ENCODE measurements around the gene GEMIN5.

The GEMIN5 gene

DNA sequence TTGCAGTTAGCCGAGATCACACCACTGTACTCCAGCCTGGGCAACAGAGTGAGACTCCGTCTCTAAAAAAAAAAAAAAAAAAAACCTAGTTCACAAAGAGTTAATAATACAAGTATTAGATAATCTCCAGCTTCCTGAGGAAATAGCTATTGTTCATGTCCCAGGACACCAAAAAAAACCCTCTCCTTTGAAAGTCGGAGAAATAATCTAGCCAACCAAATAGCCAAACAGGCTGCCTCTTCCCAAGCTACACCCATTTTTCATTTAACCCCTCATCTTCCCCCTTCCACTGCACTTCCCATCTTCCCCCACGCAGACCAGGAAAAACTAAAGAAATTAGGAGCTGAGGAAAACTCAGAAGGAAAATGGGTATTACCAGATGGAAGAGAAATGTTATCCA lies 56.0 kb downstream of the GEMIN5 start:
- no peak for DNase-seq

DNA sequence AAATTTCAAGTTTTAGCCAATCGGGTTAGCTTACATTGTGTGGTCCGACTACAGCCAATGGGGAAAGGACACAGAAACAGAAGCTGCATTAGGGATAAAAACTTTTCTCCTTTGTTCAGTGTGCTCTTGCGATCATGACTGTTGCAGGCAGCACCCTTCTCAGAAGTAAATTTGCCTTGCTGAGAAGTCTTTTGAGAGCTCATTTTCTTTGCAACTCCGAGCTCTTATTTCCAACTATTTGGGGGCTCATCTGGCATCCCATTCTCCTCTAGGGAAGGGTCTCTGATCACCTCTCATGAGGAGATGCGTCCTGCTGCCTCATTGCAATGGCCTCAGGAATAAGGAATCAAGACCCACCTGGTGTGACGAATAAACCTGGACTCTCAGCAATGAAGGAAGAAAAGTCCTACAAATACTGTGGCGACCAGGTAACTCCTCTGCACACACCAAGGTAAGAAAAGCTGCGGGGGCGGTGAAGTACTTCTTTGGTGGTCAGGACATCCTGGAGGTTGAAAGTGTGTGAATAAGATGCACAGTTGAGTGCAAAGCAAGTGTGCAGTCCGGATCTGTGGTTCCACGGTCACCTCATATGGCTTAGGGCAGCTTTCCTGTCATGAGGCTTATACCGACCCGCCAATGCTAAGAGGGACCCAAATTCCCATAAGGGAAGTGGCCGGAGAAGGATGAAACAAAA lies 59.2 kb downstream of the GEMIN5 start:
- no peak for DNase-seq

DNA sequence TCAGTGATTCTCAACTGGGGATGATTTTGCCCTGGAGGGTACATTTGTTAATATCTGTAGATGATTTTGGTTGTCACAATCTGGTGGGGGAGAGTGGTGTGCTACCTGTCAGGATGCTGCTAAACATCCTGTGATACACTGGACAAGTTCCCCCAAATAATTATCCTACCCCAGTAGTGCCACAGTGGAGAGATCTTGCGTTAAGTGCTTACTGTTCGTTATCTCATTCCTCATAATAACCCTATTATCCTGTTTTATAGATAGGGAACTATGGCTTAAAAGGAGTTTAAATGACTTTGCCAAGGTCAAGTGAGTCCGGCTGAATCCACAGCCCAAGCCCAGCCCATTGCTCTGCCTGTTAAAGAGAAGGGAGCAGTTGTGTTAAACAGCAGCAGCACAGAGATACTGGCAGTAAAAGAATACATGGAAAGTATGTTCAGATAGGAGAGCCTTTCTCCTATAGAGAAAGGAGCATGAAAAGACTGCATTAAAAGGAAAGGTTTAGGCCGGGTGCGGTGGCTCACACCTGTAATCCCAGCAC lies 64.2 kb downstream of the GEMIN5 start:
- no peak for DNase-seq

DNA sequence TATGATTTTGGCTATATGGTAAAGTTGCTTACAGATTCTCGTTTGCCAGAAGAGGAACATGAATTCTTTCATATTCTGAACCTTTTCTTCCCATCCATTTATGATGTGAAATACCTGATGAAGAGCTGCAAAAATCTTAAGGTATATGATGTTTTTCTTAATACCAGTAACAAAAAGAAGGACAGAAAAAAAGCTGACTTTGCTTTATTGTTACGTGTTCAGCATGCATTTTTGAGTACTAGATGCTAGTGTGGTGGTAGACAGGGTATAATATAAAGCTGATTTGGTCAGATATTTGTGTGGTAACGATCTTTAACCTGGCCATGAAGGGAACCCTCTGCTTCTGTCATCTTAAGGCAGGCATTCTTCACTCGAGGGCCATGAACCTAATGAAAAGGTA lies 66.3 kb downstream of the GEMIN5 start:
- DNase-seq = no peak

DNA sequence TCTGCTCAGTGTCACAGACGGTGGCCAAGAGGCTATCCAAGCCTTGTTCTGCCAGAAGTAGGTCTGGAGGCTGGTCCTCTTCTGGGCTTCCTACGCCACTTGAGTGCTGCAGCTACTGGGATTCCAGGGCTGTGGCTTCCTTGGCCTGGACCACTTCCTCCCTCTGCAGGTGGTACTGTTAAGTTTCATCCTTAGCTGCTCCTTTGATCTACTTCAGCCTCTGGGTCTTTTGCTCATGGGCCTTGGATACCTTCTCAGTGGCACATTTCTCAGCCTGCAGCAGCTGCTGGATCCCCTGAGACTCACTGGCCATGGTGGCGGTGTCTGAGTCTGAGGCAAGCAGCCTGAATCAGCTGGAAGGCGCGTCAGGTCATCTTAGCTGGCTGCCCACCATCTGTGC lies 69.3 kb downstream of the GEMIN5 start:
- DNase-seq = no peak

DNA sequence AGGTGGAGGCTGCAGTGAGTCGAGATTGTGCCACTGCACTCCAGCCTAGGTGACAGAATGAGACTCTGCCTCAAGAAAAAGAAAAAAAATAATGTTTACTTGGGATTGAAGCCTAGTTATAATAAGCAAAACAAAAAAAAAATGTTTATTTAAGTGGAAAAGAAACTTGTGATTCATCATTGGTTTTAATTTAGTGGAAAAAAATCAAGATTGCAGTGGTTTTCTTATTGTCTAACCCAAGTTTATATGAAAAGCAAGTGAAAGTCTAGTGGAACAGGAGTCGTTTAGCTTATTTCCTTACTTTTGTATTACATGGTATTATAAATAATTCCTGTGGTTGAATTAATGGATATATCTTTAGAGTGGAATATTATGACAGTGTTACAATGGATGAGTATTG lies 71.2 kb downstream of the GEMIN5 start:
- no peak for DNase-seq

DNA sequence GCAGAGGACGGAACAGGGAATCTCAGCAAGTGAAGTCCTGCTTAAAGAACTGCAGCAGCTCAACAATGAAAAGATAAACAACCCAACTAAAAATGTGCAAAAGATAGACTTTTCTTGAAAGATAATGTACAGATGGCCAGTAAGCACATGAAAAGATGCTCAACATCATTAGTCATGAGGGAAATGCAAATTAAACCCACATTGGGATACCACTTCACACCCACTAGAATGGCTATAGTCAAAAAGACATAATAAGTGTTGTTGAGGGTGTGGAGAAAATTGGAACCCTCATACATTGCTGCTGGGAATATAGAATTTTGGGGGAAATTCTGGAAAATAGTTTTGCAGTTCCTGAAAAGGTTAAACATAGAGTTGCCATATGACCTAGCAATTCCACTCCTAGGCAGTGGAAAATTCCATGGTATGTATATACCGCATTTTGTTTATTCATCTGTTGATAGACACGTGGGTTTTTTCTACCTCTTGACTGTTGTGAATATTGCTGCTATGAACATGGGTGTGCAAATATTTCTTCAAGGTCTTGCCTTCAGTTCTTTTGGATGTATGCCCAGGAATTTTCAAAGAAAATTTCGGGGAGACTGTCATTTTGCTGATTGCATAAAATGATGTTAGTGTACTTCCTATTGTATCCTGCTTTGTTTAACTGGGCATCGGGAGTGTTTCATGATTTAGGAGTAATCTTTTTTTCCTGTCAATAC lies 72.4 kb downstream of the GEMIN5 start:
- DNase-seq = no peak

DNA sequence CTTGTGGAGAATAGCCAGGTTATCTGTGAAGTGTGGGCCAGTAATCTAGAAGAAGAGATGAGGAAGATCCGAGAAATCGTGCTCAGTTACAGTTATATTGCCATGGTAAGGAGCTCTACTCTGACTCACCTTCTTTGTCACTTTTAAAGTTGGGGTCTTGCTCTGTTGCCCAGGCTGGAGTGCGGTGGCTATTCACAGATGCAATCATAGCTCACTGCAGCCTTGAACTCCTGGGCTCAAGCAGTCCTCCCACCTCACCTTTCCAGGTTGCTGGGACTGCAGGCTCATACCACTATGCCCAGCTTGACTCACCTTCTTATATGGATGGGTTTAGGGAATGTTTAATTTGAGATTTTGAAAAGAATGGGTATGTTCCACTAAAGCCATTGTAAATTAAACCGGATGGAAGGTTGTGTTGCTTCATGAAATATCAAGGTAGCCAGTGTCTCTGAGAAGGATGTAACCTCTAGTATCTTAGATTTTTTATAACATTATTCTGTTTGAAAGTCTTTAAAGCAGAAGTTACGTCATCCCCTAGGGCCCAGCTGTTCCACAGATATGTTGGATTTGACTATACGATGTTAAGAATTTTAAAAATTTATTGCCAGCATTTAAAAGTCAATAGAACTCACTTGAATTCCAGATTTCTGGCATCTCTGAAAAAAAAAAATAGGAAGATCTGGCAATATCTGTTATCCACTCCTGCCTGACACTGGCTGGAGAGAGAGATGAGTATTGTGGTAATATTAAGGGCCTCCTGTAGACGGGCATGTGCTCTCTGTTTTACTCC lies 74.5 kb downstream of the GEMIN5 start:
- DNase-seq = no peak

DNA sequence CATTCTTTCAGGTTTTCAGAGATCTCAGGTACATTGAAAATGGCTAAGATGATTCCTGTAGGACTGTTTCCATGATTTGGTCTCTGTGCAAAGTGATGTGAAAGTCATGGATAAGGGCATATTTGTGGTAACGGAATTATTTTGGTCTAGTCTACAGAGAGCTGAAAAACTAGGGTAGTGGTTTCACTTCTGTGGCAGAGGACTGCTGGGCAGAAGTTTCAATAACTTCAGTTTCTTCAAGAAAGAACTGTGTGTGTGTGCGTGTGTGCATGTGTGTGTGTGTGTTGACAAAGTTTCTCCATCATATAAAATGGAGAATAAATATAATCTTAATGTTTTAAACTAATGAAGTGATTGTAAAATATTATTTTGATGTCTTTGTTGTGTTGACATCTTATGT lies 75.2 kb downstream of the GEMIN5 start:
- no peak for DNase-seq

DNA sequence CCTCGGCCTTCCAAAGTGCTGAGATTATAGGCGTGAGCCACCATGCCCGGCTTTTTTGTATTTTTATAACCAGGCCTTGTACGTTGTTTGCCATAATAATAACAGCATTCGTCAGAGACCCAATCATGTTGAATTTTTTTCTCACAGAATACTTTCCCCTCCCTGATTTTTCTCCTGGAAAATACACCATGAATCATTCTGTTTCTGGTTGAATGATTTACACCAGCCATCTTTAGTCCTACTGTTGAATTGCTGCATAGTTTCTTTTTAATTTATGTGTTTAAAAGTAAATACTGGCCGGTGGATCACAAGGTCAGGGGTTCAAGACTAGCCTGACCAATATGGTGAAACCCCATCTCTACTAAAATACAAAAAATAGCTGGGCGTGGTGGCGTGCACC lies 76.1 kb downstream of the GEMIN5 start:
- no peak for DNase-seq

DNA sequence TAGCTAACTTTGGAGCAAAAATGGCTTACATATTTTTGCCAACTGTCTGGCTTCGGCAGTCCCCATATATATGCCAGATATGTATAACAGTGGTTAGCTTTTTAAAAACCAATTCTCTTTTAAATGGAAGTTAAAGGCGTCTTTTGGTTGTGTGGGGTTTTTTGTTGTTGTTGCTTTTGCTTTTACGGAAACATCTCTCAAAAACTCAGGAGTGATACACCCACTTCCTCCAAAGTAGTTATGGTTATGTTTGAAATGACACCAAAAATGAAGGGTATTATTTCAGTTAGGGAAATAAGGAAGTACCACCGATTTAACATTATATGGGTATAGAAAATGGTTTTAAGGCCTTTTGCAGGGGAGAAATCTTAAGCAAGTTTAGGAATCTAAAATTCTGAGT lies 77.2 kb downstream of the GEMIN5 start:
- DNase-seq = no peak

DNA sequence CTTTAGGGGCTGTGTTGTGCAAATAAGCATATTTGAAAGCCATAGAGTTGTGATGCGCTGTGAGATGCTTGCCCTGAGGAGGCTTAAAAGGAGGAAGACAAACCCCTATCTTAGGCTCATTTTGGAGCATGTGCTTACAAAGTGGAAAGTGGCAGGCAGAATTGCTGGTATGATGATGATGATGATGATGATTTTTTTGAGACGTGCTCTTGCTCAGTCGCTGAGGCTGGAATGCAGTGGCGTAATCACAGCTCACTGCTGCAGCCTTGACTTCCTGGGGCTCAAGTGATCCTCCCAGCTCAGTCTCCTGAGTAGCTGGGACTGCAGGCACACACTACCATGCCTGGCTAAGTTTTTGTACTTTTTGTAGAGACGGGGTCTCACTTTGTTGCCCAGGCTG lies 77.9 kb downstream of the GEMIN5 start:
- no peak for DNase-seq

DNA sequence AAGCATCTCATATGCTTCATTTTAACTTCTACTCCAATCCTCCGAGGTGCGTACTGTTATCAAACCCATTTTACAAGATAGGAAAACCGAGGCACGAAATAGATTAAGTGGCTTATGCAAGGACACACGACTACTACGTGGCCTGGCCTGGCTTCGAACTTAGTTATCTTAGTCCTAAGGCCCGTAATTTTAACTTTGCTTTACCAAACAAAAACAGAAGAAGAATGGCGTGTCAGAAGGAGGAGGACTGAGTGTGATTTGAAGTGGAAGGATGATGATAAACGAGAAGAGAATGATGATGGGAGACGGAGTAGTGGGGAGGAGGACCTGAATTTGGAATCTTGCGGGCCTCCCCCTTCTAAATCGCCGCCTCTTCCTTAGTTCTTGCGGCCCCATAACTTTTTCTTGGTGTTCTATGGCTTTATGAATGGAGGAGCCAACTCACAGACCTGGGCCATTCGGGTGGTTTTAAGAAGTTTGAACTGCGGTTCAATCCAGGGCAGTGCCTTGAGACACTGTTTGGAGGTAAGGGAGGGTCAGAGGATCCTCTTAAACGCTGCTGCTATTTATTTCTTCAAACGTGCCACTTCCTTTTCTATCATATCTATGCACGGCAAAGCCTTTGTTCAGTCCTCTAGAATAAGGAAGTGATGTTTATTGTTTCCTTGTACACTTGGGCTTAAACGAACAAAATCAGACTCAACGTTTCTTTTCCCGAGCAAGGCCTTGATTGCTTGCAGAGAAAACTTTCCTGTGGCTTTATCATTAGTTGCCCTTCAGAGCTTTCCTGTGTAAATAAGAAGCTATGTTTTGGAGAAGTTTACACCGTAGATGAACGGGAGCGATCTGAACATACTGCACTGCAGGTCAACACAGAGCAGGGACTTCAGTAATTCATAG lies 78.8 kb downstream of the GEMIN5 start:
- DNase-seq = no peak

DNA sequence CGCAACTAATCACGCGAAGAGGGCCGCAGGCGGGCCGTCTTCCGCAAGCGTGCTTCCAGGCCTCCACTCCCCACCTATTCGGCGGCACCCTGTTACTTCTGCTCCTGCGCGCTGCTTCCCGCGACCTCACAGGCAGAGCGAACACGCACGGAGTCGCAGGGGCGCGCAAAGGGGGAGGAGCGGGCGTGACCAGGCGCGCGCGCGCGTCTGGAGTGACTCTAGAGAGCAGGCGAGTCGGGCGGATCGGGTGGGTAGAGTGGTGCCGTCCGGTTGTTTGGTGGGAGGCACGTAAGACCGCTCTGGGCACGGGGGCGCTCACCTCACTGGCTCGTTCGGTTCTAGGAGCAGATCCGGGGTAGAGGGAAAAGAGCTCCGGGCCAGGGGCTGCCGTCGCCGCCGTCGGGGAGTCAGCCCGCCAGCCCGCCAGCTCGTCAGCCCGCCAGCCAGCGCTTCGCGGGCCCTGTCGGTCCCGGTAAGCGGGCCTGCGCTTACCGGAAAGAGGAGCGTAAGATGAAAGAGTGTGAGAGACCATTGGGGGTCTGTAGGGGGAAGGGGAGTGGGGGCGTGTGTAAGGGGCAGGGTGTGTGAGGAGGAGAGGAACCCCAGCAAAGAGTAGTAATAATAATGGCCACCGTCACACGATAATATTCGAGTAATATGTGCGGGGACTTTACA lies 79.6 kb downstream of the GEMIN5 start, which contains the start of gene CNOT8:
TSS of gene CNOT8 (plus strand) at position 331 of the 675 bp plus-strand sequence. CDS start 4,652 bp downstream, outside the sequence.
- DNase-seq = peak; percentile 94 to 97 (median 96)

DNA sequence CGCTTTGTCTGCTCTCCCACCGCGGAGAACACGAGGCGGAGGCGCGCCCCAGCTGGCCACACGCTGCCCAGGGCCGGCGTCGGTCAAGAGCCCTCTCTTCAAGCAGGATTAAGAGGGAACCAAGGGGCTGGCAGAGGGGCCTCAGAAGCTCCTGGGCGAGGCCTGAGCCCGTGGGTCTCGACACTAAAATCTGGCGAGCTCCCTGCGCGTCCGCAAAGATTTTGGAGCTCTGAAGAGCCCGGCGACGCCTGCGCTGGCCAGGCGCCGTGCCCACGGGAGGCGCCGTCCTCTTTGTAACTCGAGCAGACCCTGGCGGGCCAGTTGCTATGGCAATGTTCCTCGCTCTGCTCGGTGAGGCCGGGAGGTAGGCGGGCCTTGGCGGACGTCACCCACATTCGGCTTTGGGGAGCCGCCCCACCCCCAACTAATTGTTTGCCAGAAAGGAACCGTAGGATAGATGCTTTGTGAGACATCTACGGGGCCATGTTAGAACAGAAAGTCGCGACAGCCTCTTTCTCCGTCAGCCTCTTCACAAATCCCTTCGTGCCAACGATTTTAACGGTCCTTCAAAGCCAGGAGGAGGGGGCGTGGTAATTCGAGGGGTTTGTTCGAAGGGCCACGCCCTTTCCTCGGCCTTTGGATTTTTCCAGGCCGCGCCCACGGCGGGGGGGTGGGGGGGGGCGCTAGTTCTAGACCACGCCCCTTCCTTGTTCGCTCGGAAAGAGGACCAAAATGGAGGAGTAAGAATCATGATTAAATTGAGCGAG lies 80.3 kb downstream of the GEMIN5 start:
- DNase-seq = peak; percentile 78 to 91 (median 80)

DNA sequence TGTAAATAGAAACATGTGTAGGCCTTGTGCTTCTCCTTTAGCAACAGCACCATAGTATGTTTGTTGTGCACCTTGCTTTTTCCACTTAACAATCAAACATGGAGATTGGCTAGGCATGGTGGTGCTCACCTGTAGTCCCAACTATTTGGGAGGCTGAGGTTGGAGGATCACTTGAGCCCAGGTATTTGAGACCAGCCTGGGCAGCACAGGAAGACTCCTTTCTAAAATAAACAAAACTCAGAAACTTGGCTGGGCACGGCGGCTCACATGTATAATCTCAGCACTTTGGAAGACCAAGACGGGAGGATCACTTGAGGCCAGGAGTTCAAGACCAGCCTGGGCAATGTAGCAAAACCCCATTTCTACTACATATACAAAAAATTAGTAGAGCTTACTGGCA lies 86.7 kb downstream of the GEMIN5 start:
- DNase-seq = no peak

DNA sequence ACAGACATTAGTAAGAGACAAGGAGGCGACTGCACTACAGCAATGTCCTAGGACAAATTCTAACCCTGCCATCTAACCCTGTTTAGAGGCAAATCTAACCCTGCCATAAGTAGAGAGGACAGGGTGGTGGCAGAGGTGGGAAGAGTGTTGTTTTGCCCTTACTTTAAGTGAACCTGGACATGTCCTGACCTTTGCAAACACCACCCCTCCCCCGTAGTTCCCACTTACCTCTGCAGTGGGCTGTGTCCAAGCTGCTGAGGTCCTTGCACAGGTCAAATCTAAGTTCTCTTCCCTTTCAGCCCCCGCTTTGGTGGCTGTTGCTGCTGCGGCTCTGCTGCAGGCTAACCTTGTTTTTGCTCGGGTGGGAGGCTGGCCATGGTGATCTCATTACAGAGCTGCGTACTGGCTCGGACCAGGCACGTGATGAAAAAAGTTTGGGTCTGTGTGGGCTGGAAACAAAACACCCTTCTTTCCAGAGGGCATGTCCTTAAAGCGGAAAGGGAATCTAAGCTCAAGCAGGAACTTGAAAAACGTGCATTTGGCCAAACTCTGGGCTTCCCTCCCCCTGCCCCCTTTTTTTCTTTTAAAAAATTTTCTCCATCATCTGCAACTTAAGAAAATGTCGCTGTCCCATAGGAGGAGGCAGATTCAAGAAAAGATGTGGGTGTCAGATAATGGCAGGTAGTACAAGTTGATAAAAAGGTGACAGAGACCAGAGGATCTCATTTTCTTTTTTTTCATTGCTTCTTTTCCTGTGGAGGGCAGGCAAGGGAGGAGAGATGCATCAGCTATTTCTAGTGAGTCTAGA lies 87.6 kb downstream of the GEMIN5 start, which contains the start of gene FAXDC2:
TSS of gene FAXDC2 (minus strand) at position 349 of the 808 bp plus-strand sequence. CDS start 12,425 bp downstream, outside the sequence.
- DNase-seq = no peak

DNA sequence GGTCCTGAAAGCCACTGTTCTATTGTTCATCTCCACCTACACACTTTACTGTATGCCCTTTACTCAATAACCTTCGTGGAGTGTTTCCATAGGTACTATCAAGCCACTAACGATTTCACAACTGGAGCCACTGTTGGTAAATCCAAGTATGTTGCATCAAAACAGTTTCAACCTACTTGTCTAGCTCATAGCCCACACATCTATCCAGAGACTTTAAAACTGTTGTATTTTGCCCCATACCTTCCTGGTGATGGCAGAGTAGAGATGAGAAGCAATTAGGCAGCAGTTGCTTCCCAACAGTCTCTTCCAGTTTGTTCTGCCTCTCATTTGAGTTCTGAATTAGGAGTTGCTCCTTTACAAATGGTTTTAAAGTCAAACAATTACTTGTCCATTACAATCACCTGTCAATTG lies 88.2 kb downstream of the GEMIN5 start:
- no peak for DNase-seq

DNA sequence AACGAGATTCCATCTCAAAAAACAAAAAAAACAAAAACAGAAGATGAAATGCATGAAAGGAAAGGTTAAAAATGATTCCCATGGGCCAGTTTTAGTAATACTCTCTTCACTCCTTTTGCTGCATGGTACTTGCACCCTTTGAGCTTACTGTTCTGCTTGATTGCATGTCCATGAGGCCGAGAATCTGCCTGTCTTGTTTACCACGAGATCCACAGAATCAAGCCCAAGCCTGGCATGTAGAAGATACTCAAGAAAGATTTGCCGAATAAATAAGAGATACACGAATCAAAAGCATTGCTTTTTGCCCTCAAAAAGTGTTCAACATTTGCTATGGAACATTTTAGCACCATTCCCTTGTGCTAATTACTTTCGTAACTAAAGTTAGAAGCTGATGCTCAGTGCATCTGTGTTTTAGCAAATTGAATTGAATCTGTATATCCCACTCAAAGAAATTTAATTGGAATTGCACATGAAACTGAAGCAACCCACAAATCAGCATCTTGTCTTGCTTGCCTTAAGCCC lies 88.7 kb downstream of the GEMIN5 start:
- no peak for DNase-seq

DNA sequence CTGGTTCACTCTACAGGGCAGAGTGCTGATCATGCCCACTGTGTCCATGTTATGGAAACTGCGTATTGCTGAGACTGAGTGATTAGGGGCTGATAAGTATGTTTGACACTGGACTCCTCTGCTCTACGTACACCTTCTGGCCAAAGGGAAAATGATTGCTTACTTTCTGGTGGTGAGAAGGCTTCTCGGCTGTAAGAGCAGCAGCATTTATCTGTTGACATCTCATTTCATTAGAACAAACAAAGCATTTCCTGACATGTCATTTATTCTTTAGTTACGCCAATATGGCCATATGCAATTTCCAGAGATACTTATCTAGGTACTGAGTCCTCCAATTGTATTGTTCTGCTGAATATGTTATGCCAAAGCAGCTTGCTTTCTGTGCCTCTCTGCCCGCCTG lies 93.2 kb downstream of the GEMIN5 start:
- DNase-seq = no peak

All from activated CD4-positive, CD25-positive, alpha-beta regulatory T cell (primary cell).